NB4 (cell line): Measurements from ENCODE around the gene SMARCC2.
A peak's percentile ranks its signal among the peaks of the same experiment; 100 is the strongest.

Experiments used
- DNase-seq: peaks from one replicate; pipeline ENCODE4 v3.0.0; 2010; ENCODE audit warnings: low read depth
- H3K4me3 ChIP-seq: one replicate; pipeline ENCODE4 v1.5.1; 2011; ENCODE audit warnings: mild to moderate bottlenecking, low read depth, low read length, moderate library complexity
- MYC ChIP-seq: IDR thresholded peaks from 2 replicates; pipeline ENCODE4 v1.6.1; 2011; ENCODE audit warnings: low read depth, low read length
- POLR2A ChIP-seq: IDR thresholded peaks from 2 replicates; pipeline ENCODE4 v1.6.1; 2011; ENCODE audit warnings: mild to moderate bottlenecking; ENCODE audit not compliant: insufficient read length; ENCODE audit errors: extremely low read depth
- TF ChIP-seq, protein P1 (sequence below): IDR thresholded peaks from 2 replicates; pipeline ENCODE4 v1.6.1; 2011; ENCODE audit warnings: low read depth, low read length
- TF ChIP-seq, protein P2 (sequence below): IDR thresholded peaks from one replicate; pipeline ENCODE4 v1.5.1; 2012; ENCODE audit warnings: low read depth, low read length

SMARCC2 gene

DNA sequence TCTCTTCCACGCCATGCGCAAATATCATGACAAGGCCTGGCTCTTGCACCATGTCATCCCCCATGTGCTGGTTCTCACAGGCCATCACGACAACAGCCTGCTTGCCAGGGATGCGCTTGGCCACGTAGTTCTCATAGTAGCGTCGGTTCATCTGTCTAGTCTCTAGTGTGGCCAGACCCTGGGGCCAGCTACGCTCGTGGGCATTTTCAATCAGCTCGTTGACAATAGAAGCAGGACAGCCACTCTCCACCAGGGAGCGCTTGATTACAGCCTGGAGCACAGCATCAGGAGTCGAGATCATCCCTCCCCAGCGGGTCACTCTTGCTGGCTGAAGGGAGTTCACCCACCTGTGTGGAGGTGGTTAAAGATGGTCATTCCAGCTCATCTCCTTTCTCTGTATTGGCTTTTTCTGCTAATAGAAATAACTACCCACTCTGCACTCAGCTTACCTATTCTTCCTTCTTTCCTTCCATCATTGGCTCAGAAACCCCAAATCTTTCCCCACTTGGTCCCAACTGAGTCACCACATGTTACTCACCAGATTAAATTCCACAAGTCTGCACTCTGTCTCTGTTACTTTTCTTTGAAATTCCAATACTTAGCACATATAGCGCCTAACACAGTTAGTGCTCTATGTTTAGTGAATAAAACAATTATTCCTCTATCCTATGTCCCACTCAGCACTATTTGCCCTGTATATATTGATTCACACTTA lies 17.3 kb upstream of the SMARCC2 start:
- TF ChIP-seq POLR2A = no peak
- TF ChIP-seq, protein P1, sequence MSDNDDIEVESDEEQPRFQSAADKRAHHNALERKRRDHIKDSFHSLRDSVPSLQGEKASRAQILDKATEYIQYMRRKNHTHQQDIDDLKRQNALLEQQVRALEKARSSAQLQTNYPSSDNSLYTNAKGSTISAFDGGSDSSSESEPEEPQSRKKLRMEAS = 0 out of 2 replicates have a peak, but pooled peaks have one; percentile 24
- TF ChIP-seq, protein P2, sequence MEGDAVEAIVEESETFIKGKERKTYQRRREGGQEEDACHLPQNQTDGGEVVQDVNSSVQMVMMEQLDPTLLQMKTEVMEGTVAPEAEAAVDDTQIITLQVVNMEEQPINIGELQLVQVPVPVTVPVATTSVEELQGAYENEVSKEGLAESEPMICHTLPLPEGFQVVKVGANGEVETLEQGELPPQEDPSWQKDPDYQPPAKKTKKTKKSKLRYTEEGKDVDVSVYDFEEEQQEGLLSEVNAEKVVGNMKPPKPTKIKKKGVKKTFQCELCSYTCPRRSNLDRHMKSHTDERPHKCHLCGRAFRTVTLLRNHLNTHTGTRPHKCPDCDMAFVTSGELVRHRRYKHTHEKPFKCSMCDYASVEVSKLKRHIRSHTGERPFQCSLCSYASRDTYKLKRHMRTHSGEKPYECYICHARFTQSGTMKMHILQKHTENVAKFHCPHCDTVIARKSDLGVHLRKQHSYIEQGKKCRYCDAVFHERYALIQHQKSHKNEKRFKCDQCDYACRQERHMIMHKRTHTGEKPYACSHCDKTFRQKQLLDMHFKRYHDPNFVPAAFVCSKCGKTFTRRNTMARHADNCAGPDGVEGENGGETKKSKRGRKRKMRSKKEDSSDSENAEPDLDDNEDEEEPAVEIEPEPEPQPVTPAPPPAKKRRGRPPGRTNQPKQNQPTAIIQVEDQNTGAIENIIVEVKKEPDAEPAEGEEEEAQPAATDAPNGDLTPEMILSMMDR = peak; percentile 79
- DNase-seq = peak; percentile 69
- no peak overlapping the region for H3K4me3 ChIP-seq

DNA sequence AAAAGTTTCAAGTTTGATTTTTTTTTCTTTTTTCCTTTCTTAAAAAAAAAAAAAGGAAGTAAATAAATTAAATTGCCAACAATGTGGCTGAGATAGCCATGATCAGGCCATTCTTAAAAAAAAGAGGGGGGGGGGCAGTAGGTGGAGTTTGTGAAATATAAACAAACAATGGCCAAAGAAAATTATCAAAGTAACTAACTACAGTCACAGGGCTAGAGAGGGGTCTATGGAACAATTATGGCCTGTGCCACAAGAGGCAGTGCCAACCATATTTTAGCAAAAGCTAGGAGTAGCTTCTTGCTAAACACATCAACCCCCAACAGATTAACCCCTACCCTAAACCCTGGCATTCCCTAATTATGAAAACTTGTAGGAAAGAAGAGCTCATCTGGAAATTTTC lies 16.2 kb upstream of the SMARCC2 start:
- H3K4me3 ChIP-seq = no peak overlapping the region

DNA sequence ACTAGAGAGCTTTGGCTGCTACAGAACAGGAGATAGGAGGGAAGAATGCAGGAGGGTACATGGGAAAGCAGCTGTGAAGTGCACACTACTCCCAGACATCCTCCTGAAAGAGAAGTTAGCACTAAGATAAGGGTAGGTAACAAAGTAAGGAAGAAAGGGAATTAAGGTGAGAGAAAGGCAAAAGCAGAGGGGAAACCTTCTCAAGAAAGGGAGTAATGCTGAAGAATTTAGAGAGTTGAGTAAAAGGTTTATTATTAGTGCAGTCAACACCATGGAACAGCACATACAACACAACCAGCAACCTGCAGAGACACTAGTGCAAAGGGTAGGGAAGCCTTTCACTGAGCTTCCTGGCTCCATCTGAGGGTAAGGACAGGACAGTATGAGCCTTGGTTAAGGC lies 15.0 kb upstream of the SMARCC2 start:
- no peak overlapping the region for H3K4me3 ChIP-seq
- no peak for DNase-seq
- TF ChIP-seq, protein P1 = no peak
- TF ChIP-seq MYC (no peak), POLR2A (no peak)
- TF ChIP-seq, protein P2 = no peak

More for the DNA sequence above, 16.2 kb upstream of the SMARCC2 start:
- DNase-seq = no peak
- TF ChIP-seq MYC (no peak), POLR2A (no peak)
- TF ChIP-seq, protein P2 = no peak
- TF ChIP-seq, protein P1 = no peak

DNA sequence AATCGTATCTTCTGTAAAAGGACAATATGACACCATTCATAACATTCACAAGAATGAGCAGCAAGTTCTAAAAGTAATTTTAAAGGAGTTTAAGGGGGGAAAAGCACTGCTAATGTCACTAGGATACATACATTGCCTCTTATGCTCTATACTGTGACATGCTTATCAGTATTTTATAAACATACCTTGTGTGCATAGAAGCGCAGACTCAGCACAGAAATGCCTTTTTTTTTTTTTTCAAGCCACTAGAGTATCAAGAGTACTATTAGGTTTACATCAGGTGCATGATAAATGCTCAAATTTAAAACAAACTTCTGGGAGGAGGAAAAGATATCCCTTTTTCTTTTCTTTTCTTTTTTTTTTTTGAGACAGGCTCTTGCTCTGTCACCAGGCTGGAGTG lies 13.6 kb upstream of the SMARCC2 start:
- H3K4me3 ChIP-seq = no peak overlapping the region
- TF ChIP-seq, protein P1 = no peak
- TF ChIP-seq, protein P2 = no peak
- TF ChIP-seq POLR2A (no peak), MYC (no peak)
- no peak for DNase-seq

DNA sequence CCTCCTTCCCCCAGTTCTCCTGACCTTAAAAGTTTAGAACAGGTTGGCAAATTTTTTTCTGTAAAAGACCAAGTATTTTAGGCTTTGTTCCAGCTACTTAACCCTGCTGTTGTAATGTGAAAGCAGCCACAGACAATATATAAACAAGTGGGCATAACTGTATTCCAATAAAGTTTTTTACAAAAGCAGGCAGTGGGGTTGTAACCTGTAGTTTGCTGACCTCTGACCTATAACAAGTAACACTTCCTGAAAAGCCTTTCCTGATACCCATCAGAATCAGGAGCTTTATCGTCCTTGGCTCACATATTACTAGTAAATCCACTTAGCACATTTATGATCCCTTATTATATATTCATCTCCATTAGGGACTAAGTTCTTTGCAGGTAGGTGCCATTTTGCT lies 13.1 kb upstream of the SMARCC2 start:
- no peak overlapping the region for H3K4me3 ChIP-seq
- TF ChIP-seq, protein P2 = no peak
- TF ChIP-seq POLR2A (no peak), MYC (no peak)
- TF ChIP-seq, protein P1 = no peak
- DNase-seq = peak; percentile 37
